NCI-H1694 treated with DMSO at 0.1 percent for 48 hours (cell line): ENCODE results near the gene FTCD.
A peak's percentile ranks its signal among the peaks of the same experiment; 100 is the strongest.
"Not testable (repeated sequence)": the region's sequence is repeated elsewhere in the genome, so short reads cannot be mapped to it uniquely, and the experiment has no call there.

ENCODE experiments used
- DNase-seq: peaks from one replicate; lab custom pipeline; 2025; lab: John Stamatoyannopoulos, UW

The FTCD gene

GRCh38 chr21:46155514-46156377 lies at the start of gene FTCD:
TSS of gene FTCD (minus strand) at chr21:46155579. CDS start at chr21:46155523, 56 bp downstream.
- DNase-seq, result no peak

DNA sequence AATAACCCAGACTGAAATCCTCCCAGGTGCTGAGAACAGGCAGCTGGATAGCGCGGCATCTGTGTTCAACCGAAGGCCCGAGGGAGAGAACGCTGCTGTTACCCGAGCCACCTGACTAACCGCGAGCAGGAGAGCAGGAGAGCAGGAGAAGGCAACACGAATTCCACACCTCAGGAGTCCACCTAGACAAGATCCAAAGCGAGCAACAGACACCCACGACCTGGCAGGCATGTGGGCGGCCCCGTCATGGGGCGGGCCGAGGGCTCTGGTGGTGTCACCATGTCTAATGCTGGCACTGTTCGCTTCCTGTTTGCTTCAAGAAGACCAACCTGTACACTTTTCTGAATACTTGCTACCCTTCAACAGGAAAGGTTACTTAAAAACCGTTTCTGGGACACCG lies 49.8 kb upstream of the FTCD start:
- DNase-seq, result no peak

GRCh38 chr21:46203203-46203600 lies 47.8 kb upstream of the FTCD start:
- no peak for DNase-seq

DNA sequence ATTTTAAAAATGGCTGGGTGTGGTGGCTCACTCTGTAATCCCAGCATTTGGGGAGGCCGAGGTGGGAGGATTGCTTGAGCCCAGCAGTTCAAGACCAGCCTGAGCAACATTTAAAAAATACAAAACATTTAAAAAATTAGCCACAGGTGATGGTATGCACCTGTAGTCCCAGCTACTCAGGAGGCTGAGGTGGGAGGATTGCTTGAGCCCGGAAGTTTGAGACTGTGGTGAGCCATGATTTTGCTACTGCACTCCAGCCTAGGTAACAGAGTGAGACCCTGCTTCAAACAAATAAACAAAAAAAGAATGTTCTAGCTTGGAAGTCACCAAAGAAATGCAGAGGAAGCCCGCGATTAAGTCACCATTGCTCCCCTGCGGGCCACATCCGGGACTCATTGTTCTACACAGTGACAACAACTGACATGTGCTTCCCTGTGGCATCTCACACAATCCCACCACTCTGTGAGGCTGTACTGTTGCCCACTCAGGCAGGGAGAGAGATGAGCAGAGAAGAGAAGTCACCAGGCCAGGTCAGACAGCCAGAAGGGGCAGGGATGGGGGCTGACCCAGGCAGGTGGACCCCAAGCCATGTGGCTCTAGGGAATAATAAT lies 47.3 kb upstream of the FTCD start:
- no peak for DNase-seq

DNA sequence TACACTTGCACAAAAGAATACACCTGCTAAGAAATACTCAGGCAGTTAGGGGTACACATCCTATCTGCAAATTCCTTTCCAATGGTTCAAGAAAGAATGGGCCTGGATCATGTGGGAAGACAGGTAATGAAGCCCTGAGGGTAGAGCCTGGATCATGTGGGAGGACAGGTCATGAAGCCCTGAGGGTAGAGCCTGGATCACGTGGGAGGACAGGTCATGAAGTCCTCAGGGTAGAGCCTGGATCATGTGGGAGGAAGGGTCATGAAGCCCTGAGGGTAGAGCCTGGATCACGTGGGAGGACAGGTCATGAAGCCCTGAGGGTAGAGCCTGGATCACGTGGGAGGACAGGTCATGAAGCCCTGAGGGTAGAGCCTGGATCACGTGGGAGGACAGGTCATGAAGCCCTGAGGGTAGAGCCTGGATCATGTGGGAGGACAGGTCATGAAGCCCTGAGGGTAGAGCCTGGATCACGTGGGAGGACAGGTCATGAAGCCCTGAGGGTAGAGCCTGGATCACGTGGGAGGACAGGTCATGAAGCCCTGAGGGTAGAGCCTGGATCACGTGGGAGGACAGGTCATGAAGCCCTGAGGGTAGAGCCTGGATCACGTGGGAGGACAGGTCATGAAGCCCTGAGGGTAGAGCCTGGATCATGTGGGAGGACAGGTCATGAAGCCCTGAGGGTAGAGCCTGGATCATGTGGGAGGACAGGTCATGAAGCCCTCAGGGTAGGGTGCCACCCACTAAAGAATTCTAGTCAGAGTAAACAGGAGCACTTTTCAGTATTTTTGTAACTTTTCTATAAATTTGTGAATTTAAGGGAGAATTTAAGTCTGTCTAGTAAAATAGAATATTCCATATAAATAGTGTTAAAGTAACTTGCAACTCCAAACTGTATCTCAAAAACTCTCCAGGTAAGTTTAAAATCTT lies 45.8 kb upstream of the FTCD start:
- not testable (repeated sequence) for DNase-seq

GRCh38 chr21:46199436-46200373 lies 44.3 kb upstream of the FTCD start:
- no peak for DNase-seq

DNA sequence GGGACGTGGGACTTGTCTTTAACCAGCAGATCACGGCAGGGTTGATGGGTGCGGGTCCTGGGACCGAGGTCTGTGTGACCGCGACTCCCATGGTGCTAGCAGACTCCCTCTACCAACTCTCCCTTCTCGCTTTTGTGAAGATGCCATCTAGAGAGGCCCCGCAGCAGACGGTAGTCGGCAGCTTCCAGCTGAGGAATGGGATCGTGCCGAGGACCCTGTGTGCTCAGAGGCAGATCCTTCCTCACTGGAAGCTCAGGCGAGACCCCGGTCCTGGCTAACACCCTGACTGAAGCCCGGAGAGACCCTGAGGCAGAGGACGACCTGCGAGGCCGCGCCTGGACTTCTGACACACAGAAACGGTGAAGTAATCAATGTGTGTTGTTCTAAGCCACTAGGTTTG lies 41.4 kb upstream of the FTCD start:
- no peak for DNase-seq

- DNase-seq, result no peak
Measured at GRCh38 chr21:46195595-46196195, 40.3 kb upstream of the FTCD start.

GRCh38 chr21:46194374-46195334 lies 39.3 kb upstream of the FTCD start:
- no peak for DNase-seq

GRCh38 chr21:46193829-46194373 lies 38.5 kb upstream of the FTCD start:
- DNase-seq, result no peak

GRCh38 chr21:46191686-46192575 lies 36.6 kb upstream of the FTCD start:
- DNase-seq, result no peak

DNA sequence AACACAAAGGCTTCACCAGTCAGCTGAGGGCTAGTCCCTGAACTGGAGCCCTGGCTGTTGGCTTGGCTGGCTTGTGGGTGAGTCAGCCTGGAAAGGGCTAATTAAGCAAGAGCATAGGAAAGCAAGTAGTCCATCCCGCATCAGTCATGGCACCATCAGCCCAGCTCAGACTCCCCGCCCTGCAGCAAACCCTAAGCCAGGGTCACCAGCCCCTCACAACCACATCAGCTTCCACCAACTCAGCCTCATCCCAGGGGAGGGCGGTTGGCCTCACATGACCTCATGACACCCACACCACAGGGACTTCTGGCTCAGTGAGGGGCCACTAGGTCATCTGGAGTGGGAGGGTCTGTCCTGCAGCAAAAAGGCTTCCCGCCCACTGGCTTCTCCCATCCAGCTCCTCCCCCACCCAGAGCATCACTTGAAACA lies 35.9 kb upstream of the FTCD start:
- no peak for DNase-seq

DNA sequence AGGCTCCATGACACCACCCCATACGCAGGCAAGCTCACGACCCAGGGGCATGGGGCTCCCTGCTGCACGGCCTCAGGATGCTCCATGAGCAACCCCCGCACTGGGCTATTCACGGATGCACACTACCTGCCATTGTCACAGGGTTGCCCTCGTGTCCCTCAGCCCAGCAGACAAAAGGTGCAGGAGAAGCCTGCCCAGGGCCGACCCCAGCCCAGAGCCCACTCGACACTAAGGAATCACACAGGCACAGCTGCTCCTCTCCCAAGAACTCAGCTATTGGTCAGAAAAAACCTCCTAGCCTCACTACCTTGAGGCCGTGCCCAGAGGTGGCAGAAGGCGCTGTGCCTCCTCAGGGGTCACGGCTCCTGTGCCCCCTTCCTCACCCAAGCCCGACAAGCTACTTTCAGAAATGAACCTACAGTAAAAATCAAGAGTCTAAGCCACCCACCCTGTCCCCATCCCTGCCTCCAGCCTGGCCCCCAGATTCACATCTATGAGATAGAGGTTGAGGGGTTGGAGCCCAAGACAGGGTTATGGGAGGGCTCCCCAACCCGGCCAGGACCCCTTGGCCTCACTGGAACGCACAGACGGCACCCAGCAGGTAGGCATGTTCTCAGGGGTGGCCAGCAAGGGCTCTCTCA lies 35.2 kb upstream of the FTCD start:
- DNase-seq, result no peak

- DNase-seq, result no peak
Measured at GRCh38 chr21:46189959-46190490, 34.6 kb upstream of the FTCD start.

GRCh38 chr21:46189213-46189958 lies 34.0 kb upstream of the FTCD start:
- DNase-seq, result peak; percentile 5
